Stimulated activated CD4-positive, alpha-beta T cell treated with anti-CD3 and anti-CD28 coated beads, Interleukin-2, amount 100 ng/mL, for 48 hours (primary cell): Measurements from ENCODE around the gene IZUMO1.
"Not testable (repeated sequence)": the region's sequence is repeated elsewhere in the genome, so short reads cannot be mapped to it uniquely, and the experiment has no call there.

Source experiments
- DNase-seq, 2 donors: peaks; one replicate each; pipeline ENCODE4 v3.0.0-alpha.2; 2020

IZUMO1 gene

GRCh38 chr19:48735031-48735615 is 11.6 kb downstream of the IZUMO1 start:
- DNase-seq, result no peak

DNA sequence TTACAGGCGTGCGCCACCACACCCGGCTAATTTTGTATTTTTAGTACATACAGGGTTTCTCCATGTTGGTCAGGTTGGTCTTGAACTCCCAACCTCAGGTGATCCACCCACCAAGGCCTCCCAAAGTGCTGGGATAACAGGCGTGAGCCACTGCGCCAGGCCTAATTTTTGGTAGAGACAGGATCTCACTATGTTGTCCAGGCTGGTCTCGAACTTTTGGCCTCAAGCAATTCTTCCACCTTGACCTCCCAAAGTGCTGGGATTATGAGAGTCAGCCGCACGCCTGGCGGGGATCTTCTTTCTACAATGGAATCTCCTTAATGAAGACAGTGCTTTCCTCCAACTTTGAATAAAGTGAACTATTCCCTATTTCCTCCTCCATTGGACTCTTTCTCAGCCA is 12.1 kb downstream of the IZUMO1 start:
- DNase-seq, result no peak

DNA sequence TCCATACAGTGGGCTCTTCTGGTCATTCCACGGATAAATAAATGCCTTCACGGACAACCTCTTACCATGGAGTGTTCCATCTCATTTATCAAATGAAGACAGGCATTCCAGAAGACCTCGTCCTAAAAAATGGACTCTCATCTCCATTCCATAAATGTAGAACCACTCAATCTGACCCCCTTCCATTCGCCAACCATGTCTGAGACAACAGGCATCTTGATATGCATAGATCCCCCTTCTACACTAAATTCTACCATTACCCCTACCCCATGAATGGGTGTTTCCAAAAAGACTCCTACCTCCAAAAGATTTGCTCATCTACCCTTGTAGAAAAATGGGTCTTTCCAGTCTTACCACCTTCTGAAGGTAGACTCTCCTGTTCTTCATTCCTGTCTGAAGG is 15.3 kb downstream of the IZUMO1 start:
- no peak for DNase-seq

- DNase-seq, result no peak
Measured at GRCh38 chr19:48728911-48729664, 17.6 kb downstream of the IZUMO1 start.

DNA sequence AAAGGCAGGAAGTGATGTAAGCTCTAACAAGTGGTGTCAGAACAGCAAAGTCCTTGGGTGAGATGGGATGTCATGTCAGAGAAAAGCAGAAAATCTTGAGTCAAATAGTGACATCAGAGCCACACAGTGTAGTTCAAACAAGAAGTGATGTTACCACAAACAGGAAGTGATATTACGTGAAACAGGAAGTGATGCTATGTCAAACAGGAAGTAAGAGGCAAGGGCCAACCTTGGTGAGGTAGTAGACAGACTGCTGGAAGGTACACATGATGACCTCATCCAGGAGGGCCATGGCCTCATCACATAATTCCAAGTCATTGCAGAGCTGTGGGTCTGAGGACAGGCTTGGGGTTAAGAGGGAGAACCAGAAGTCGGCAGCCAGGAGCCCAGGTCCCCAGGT is 20.2 kb downstream of the IZUMO1 start:
- no peak for DNase-seq

DNA sequence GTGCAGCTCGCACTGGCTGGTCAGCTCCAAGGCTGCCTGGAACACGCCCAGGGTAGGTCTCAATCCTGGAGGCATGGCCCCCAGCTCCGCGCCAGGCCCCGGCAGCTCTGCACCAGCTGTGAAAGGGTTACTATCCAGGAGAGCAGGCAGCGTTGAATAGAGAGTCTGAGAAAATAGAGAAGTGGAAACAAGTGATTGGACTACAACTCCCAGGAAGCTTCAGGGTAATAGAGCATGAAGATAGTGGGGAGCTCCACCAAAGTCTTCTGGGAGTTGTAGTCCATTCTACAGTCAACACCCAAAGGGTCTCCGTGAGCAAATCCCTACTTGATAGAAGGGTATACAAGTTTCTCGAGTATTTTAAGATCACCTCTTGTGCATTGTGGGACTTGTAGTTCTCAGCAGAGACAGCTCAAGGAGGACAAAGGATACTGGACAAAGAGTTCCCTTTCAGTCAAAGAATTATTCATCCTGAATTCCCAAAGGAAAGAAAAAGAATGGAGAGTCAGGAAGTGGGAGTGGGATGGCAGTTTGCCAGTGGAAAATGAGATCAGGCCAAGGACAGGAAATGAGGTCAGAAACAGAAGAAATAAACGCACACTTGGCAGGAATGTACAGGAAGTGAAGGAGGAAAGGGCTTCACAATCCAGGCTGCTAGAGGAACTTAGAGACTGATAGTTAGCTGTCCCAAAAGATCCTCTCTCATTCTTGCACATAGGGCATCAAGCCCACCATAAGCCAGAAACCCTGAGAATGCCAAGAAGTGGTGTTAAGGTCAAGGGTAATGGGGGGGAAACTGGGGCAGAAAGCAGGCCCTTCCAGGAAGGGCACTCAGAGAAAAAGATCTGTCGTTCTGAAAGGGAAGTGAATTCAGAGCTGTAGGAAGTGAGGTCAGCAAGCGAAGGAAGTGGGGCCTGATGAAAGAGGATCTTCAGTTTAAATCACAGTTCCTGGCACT is 21.6 kb downstream of the IZUMO1 start:
- no peak for DNase-seq

DNA sequence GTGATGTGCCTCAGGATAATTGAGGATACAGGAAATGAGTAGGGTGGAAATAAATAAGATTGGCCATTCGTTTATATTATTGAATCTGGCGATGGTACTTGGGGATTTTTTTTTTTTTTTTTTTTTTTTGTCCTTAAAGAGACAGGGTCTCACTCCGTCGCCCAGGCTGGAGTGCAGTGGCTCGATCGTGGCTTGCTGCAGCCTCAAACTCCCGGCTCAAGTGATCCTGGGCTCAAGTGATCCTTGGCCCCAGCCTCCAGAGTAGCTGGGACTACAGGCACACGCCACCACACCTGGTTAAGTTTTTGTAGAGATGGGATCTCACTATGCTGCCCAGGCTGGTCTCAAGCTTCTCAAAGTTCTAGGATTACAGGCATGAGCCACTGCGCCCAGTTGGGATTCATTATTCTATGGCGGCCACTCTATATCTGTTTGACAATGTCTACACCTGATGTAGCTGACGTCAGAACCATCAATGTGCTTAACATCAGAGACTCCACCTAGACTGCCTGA is 24.5 kb downstream of the IZUMO1 start:
- no peak for DNase-seq

- DNase-seq, result peak; percentile 82 to 86
Measured at GRCh38 chr19:48720613-48721296, 26.0 kb downstream of the IZUMO1 start.

DNA sequence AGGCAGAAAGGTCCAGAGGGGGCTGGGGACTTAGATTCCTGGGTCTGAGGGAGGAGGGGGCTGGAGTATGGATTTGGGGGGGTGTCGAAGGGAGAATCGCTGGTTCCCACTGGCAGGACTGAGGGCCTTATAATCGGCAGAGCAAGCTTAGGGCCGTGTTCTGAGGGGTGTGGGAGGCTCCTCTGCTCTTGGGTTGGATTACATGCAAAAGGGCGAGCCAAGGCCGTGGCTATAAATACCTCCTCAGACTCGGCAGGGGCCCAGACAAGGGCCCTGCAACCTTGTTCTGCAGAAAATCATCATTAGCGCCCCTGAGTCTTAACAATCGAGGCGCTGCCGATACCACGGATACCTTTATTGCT is 26.5 kb downstream of the IZUMO1 start:
- no peak for DNase-seq

GRCh38 chr19:48719263-48720171 is 27.2 kb downstream of the IZUMO1 start, which contains the start of gene MAMSTR:
Gene MAMSTR (minus strand): TSS chr19:48719725. CDS start chr19:48719031, 694 bp downstream.
- no peak for DNase-seq

DNA sequence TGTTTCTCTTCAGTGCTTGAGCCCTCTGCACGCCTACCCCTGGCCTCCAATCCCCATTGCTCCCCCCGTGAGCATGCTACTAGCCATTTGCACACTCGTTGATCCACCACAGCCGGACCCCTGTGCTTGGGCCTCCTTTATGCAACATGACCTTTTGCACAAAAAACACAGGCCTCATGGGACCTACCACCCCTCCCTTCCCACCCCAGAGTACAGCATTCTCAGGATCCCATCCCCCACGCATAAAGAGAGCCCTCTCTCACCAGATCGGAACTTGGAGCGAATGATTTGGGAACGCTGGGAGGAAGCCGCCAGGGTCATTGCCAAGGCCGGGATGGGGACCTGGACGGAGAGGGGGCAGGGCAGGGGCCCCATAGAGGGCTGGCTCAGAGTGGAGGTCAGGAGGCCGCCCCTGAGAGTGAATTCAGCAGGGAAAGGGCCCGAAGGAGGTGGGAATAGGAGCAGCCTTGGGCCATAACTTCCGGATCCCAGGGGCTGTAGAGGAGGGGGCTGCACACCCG is 27.9 kb downstream of the IZUMO1 start:
- no peak for DNase-seq

GRCh38 chr19:48718106-48718505 is 28.6 kb downstream of the IZUMO1 start:
- not testable (repeated sequence) for DNase-seq

DNA sequence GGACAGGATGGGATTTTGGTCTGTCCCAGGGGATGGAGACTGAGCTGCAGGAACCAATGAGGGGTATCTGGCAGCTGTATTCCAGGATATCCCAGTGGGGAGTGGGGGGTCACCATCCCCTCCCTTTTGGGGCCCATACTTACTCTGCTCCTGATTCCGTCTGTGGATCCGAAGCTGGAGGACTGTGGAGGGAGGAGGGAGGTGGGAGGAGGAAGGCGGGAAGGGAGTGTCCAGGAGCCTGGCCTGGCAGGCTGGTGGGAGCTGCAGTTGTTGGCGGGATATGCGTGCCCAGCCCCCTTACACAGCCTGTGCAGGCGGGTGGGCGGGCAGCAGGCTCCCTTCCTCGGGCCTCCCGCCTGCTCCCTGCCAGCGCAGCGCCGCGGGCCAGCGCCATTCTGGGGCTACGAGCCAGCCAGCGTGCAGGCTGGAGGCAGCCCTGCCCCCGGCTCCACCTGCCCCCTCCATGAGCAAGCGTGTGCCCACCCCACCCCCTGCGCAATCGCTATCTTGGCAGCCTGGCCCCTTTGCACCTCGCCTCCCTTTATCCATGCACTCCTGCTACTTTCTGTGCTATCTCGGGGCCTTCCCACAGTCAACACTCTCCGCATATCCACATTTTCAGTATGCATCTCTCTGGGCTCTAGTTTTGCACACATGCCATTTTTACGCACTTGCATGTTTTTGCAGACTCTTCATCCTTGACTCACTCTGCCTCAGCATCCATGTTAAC is 30.0 kb downstream of the IZUMO1 start:
- DNase-seq, result no peak

DNA sequence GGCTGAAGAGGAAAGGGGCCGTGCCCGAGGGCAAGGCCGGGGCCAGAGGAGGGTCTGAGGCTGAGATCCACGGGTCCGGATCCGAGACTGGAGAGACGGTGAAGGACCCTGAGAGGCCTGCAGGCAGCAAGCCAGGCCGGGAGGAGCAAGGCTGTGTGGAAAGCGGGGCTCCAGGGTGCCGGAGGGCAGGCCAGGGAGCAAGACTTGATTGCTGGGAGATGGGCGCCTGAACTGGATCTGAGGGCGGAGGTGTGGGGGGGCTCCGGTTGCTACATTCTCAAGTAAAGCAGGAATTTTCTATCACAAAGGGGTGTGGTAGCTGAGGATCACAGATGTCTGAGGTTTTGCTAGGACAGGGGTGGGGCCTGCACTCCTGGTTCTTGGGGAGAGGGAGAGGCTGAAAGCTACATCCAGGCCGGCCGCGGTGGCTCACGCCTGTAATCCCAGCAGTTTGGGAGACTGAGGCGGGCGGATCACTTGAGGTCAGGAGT is 31.0 kb downstream of the IZUMO1 start:
- no peak for DNase-seq

- DNase-seq, result no peak
Measured at GRCh38 chr19:48714759-48715675, 31.7 kb downstream of the IZUMO1 start.

DNA sequence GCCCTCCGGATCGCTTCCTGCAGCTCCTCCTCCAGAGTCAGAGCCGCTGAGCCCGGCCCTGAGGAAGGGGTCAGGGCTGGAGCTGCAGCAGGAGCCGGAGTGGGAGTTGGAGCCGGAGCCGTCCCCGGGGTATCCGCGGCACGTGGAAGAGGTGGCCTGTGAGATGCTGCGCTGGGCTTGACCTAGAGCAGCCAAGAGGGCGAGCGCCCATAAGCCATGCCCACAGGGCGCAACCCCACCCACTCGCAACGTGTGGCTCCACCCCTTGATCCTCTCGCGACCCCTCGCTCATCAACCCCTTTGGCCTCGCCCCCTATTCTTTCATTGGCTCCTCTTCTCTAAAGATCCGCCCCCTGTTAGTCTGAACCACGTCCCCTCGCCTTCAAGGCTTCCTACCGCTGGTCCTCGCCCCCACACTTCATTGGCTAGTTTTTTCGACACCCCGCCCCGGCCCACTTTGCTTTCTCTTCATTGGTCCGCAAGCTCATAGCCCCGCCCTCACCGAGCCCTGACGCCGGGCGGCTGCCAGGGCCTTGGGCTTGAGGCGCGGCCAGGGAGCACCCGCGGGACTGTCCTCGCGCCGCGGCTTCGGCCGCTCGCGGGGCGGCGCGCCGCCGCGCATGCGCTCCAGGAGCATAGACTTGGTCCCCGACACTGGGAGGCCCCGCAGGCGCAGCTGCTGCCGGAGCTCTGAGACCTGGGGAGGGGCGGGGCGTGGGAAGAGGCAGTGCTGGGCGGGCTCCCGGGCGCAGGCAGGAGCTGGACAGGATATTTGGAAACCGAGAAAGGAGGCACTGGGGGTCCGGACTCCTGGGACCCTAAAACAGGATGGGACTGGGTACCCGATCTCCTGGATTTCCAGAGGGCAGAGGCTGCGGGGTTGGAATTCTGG is 32.6 kb downstream of the IZUMO1 start:
- DNase-seq, result peak; percentile 95

DNA sequence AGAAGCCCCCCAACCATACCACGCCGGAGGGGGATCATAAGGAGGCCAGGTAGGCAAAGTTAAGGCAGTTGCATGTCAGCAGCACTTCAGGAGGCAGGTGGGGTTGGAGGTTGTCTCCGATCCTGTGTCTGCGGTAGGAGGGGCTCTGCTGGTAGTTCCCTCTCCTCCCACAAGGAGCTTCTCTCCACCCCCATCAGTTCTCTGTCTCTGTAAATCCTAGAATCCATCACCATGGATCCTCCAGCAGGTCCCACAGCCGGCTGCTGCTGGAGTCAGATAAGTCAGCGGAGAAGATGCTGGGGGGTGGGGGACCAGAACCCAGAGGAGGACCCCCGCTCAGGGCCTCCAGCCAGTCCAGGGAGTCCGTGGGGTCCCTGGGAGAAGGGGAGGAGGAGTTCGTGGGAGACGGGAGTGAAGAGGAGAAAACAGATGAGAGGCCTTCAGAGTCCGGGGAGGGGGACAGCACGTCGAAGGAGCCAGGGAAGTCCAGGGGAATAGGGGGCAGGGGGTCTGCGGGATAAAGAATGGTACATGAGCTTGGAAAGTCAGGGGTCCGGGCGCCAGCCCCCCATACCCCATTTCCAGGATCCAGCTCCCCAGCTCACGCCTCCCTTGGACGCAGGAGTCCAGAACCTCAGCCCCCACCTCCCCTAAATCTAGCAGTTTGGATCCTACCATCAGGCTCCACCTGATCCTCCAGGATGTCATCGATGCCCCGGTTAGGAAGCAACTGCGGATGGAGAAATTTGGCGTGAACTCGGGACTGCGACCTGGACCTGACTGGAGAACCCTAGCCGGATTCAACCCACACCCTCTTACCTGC is 33.5 kb downstream of the IZUMO1 start:
- DNase-seq, result no peak
